ENCODE measurements around the gene SLC43A3. TPM values are rescaled to one million over a fixed set of nuclear protein-coding genes. Genes with fewer than 3 reads are reported as not detected.
"Not testable (repeated sequence)": the region's sequence is repeated elsewhere in the genome, so short reads cannot be mapped to it uniquely, and the experiment has no call there.

SLC43A3 gene
- total and polyA plus RNA-seq, 3 donors from 2014 or later: 13.8 to 20.8 (median 13.9) TPM

GRCh38 chr11:57364851-57365660 lies 61.9 kb downstream of the SLC43A3 start:
- H3K4me1 ChIP-seq: no peaks in the 10 kb centered on the region
- H3K4me3 ChIP-seq: no peak overlapping the region
- no peak overlapping the region for H3K27ac ChIP-seq
- intact Hi-C loops (cut with DNase I; ENCODE audit: low total_unique reads): no loop called here
- H3K9me3 ChIP-seq: no peaks in the 10 kb centered on the region
- H3K36me3 ChIP-seq (ENCODE audit: low read depth, missing control alignments): no peaks in the 10 kb centered on the region
- no peak for TF ChIP-seq POLR2A (IDR thresholded peaks at IDR 0.05)
- TF ChIP-seq, protein P1, sequence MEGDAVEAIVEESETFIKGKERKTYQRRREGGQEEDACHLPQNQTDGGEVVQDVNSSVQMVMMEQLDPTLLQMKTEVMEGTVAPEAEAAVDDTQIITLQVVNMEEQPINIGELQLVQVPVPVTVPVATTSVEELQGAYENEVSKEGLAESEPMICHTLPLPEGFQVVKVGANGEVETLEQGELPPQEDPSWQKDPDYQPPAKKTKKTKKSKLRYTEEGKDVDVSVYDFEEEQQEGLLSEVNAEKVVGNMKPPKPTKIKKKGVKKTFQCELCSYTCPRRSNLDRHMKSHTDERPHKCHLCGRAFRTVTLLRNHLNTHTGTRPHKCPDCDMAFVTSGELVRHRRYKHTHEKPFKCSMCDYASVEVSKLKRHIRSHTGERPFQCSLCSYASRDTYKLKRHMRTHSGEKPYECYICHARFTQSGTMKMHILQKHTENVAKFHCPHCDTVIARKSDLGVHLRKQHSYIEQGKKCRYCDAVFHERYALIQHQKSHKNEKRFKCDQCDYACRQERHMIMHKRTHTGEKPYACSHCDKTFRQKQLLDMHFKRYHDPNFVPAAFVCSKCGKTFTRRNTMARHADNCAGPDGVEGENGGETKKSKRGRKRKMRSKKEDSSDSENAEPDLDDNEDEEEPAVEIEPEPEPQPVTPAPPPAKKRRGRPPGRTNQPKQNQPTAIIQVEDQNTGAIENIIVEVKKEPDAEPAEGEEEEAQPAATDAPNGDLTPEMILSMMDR (IDR thresholded peaks at IDR 0.05): no peak
- 77 to 78% methylated on average over 9 of the region's 9 CpGs for WGBS, 2 donors
- no peak for DNase-seq
- no peaks in the 10 kb centered on the region for H3K27me3 ChIP-seq

GRCh38 chr11:57363131-57364080 lies 63.5 kb downstream of the SLC43A3 start:
- intact Hi-C loops (cut with DNase I; ENCODE audit: low total_unique reads): no loop called here
- WGBS, 2 donors: 80% methylated on average over 7 of the region's 7 CpGs
- DNase-seq: no peak
- Histone ChIP-seq H3K27ac (no peak overlapping the region), H3K4me3 (no peak overlapping the region), H3K9me3 (no peaks in the 10 kb centered on the region), H3K27me3 (no peaks in the 10 kb centered on the region), H3K36me3 (ENCODE audit: low read depth, missing control alignments) (no peaks in the 10 kb centered on the region), H3K4me1 (no peaks in the 10 kb centered on the region)
- no peak for TF ChIP-seq POLR2A (IDR thresholded peaks at IDR 0.05)
- TF ChIP-seq, protein P1 (IDR thresholded peaks at IDR 0.05): no peak

DNA sequence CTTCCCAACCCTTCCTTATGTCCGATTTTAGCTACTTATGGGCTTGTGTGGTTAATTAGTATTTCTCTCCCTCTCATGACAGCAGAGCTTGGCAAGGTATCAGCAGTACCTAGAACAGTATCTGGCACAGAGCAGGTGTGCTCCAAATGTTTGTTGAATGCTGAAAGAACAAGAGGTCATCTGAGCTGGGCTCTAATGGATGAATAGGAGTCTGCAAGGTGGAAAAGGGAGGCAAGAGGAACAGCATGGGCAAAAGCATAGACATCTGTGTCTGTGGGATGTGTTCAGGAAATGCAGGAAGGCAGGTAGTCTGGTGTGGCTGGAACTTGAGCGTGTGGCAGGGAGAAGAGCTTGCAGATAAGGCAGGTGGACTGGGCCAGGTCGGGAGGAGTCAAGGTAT lies 65.0 kb downstream of the SLC43A3 start:
- H3K27me3 ChIP-seq: no peaks in the 10 kb centered on the region
- TF ChIP-seq POLR2A (IDR thresholded peaks at IDR 0.05): no peak
- TF ChIP-seq, protein P1 (IDR thresholded peaks at IDR 0.05): no peak
- DNase-seq: no peak
- H3K9me3 ChIP-seq: no peaks in the 10 kb centered on the region
- intact Hi-C loops (cut with DNase I; ENCODE audit: low total_unique reads): no loop called here
- H3K36me3 ChIP-seq (ENCODE audit: low read depth, missing control alignments): no peaks in the 10 kb centered on the region
- H3K4me3 ChIP-seq: no peak overlapping the region
- H3K27ac ChIP-seq: no peak overlapping the region
- H3K4me1 ChIP-seq: no peaks in the 10 kb centered on the region
- 88 to 89% methylated on average over 3 of the region's 3 CpGs for WGBS, 2 donors

- H3K4me1 ChIP-seq; H3K27me3 ChIP-seq; H3K36me3 ChIP-seq (ENCODE audit: low read depth, missing control alignments); intact Hi-C loops (cut with DNase I; ENCODE audit: low total_unique reads); H3K4me3 ChIP-seq; H3K27ac ChIP-seq; H3K9me3 ChIP-seq; DNase-seq: not testable (repeated sequence)
These were observed 65.5 kb downstream of the SLC43A3 start for GRCh38 chr11:57361420-57361819.

DNA sequence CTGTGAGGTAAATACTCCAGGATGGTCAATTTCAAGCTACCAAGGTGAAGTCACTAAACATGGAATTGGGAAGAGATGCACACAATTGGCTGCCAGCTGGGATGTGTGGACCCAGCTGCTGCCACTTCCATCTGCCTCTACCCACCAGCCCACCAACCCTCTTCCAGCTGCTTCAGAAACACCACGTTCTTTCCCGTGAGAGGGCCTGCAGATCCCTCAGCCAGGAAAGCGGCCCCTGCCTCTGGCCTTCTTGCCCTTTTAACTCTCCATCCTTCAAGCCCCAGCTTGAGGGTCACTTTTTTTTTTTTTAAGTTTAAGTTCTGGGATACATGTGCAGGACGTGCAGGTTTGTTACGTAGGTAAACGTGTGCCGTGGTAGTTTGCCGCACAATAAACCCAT lies 65.9 kb downstream of the SLC43A3 start:
- no peaks in the 10 kb centered on the region for H3K9me3 ChIP-seq
- H3K4me3 ChIP-seq: no peak overlapping the region
- no peak for DNase-seq
- no peaks in the 10 kb centered on the region for H3K27me3 ChIP-seq
- TF ChIP-seq, protein P1 (IDR thresholded peaks at IDR 0.05): no peak
- no peak for TF ChIP-seq POLR2A (IDR thresholded peaks at IDR 0.05)
- no peaks in the 10 kb centered on the region for H3K4me1 ChIP-seq
- H3K27ac ChIP-seq: no peak overlapping the region
- H3K36me3 ChIP-seq (ENCODE audit: low read depth, missing control alignments): no peaks in the 10 kb centered on the region
- intact Hi-C loops (cut with DNase I; ENCODE audit: low total_unique reads): no loop called here
- WGBS, 2 donors: 90 to 95% methylated on average over 8 of the region's 8 CpGs

Data from testis (tissue), 3 donors.